Astrocyte (in vitro differentiated cells and primary cell): ENCODE results near the gene TBC1D5.

Experiments used
- EZH2 ChIP-seq: IDR thresholded peaks from 2 replicates; pipeline ENCODE4 v1.6.1; 2012; ENCODE audit warnings: mild to moderate bottlenecking, low read length, inconsistent platforms; ENCODE audit not compliant: insufficient read depth
- TF ChIP-seq, protein P1 (sequence below): IDR thresholded peaks from 2 replicates; pipeline ENCODE4 v1.5.1; 2011; ENCODE audit warnings: low read depth, mild to moderate bottlenecking, inconsistent platforms, low read length, moderate library complexity; ENCODE audit not compliant: insufficient read depth

DNA sequence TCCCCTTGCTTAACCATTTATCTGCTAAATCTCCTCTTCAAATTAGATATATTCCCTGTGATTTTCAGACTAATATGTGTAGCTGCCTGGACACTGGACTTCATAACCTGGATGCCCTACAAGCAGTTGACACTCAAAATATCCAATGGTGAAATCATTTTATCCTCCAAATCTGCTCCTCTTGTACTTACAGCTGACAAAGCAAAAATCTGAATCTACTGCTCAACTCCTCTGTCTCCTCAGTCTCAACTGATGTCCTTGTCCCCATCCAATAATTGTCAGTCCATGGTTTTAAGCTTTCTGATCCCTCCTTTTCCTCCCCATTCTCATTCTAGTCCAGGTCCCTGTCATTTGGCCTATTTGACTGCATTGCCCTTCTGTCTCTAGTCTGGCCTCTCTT lies 411.8 kb downstream of the TBC1D5 start:
- TF ChIP-seq, protein P1, sequence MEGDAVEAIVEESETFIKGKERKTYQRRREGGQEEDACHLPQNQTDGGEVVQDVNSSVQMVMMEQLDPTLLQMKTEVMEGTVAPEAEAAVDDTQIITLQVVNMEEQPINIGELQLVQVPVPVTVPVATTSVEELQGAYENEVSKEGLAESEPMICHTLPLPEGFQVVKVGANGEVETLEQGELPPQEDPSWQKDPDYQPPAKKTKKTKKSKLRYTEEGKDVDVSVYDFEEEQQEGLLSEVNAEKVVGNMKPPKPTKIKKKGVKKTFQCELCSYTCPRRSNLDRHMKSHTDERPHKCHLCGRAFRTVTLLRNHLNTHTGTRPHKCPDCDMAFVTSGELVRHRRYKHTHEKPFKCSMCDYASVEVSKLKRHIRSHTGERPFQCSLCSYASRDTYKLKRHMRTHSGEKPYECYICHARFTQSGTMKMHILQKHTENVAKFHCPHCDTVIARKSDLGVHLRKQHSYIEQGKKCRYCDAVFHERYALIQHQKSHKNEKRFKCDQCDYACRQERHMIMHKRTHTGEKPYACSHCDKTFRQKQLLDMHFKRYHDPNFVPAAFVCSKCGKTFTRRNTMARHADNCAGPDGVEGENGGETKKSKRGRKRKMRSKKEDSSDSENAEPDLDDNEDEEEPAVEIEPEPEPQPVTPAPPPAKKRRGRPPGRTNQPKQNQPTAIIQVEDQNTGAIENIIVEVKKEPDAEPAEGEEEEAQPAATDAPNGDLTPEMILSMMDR, result no peak
- no peak for TF ChIP-seq EZH2
